IMR-90 (cell line): ENCODE measurements around the gene LTC4S.

Experiments
- CTCF ChIP-seq: conservative IDR thresholded peaks from 2 replicates; pipeline ENCODE4 v1.5.1; 2012; ENCODE audit warnings: mild to moderate bottlenecking, low read depth, low read length, improper control_type of control experiment
- MAFK ChIP-seq: IDR thresholded peaks from 2 replicates; pipeline ENCODE4 v1.6.1; 2012; ENCODE audit warnings: low read depth, low read length, improper control_type of control experiment
- MXI1 ChIP-seq: IDR thresholded peaks from 2 replicates; pipeline ENCODE4 v1.6.1; 2012; ENCODE audit warnings: low read depth, mild to moderate bottlenecking, low read length, moderate library complexity, borderline replicate concordance
- POLR2A ChIP-seq: IDR thresholded peaks from 2 replicates; pipeline ENCODE4 v1.6.1; 2012; ENCODE audit warnings: mild to moderate bottlenecking, low read depth, low read length
- RAD21 ChIP-seq: IDR thresholded peaks from 2 replicates; pipeline ENCODE4 v1.6.1; 2012; ENCODE audit warnings: low read length, improper control_type of control experiment
- RCOR1 ChIP-seq: IDR thresholded peaks from 2 replicates; pipeline ENCODE4 v1.6.1; 2012; ENCODE audit warnings: mild to moderate bottlenecking, low read length, improper control_type of control experiment; ENCODE audit not compliant: insufficient replicate concordance
- USF2 ChIP-seq: fragments of 150-350 bp; IDR thresholded peaks from 2 replicates; pipeline ENCODE4 v1.6.1; 2017; ENCODE audit warnings: mild to moderate bottlenecking, antibody characterized with exemption, low read length, low read depth

- TF ChIP-seq CTCF (no peak), MAFK (no peak), POLR2A (no peak), MXI1 (no peak), USF2 (no peak), RCOR1 (no peak), RAD21 (no peak)
Measured at GRCh38 chr5:179791881-179792611, 1.7 kb upstream of the LTC4S start.
